Spleen (tissue), 13 donors: Measurements from ENCODE around the gene FLCN. TPM values are rescaled to one million over a fixed set of nuclear protein-coding genes. Genes with fewer than 3 reads are reported as not detected.

ENCODE experiments used
- DNase-seq: peaks from one replicate; pipeline ENCODE4 v3.0.0-alpha.2; 2020
- H3K27ac ChIP-seq, 8 donors: fragments of 200-600 bp; sonication (generic) in 7 of 8; 1 replicate in 4 of 8; 2 replicates in 4 of 8; pipeline versions ENCODE4 v1.5.0 to v1.8.0; 2016 to 2021; ENCODE audit warnings: inconsistent platforms in 4 of 8, mild to moderate bottlenecking in 4 of 8, moderate library complexity in 1 of 8
- H3K27me3 ChIP-seq, 7 donors: fragments of 200-600 bp; sonication (generic) in 6 of 7; replicated peaks in 1 of 7; 1 replicate in 4 of 7; 2 replicates in 3 of 7; pipeline versions ENCODE4 v1.5.0 to v1.8.0; 2016 to 2021; ENCODE audit warnings: inconsistent platforms in 3 of 7, mild to moderate bottlenecking in 1 of 7
- H3K36me3 ChIP-seq, 6 donors: fragments of 200-600 bp; sonication (generic) in 5 of 6; 1 replicate in 4 of 6; 2 replicates in 2 of 6; pipeline versions ENCODE4 v1.5.0 to v1.8.0; 2016 to 2021; ENCODE audit warnings: inconsistent platforms in 2 of 6
- H3K4me1 ChIP-seq, 6 donors: fragments of 200-600 bp; sonication (generic) in 5 of 6; 1 replicate in 3 of 6; 2 replicates in 3 of 6; pipeline versions ENCODE4 v1.5.0 to v1.8.0; 2016 to 2021; ENCODE audit warnings: inconsistent platforms in 3 of 6
- H3K4me3 ChIP-seq, 8 donors: fragments of 200-600 bp; sonication (generic) in 7 of 8; 1 replicate in 4 of 8; 2 replicates in 4 of 8; pipeline versions ENCODE4 v1.5.0 to v1.8.0; 2016 to 2021; ENCODE audit warnings: inconsistent platforms in 4 of 8, mild to moderate bottlenecking in 4 of 8, moderate library complexity in 2 of 8
- H3K9me3 ChIP-seq, 8 donors: fragments of 200-600 bp; sonication (generic) in 7 of 8; 1 replicate in 4 of 8; 2 replicates in 4 of 8; pipeline versions ENCODE4 v1.5.0 to v1.8.0; 2016 to 2021; ENCODE audit warnings: inconsistent platforms in 4 of 8
- CTCF ChIP-seq, 11 experiments: fragments of 200-600 bp in 7 of 11; fragments of 450-650 bp in 4 of 11; sonication (generic) in 4 of 11; IDR thresholded peaks in 8 of 11; conservative IDR thresholded peaks in 3 of 11; 1 replicate in 7 of 11; 2 replicates in 4 of 11; pipeline versions ENCODE4 v1.4.0 to v1.8.0; 2016 to 2021; ENCODE audit warnings: antibody characterized with exemption in 11 of 11, inconsistent platforms in 4 of 11, mild to moderate bottlenecking in 1 of 11
- POLR2A ChIP-seq, 3 donors: fragments of 450-650 bp; IDR thresholded peaks; one replicate each; pipeline ENCODE4 v1.5.1; 2017; ENCODE audit warnings: antibody characterized with exemption in 3 of 3, mild to moderate bottlenecking in 1 of 3
- POLR2AphosphoS5 ChIP-seq, 3 donors: sonication (generic); formaldehyde crosslinking; IDR thresholded peaks; one replicate each; pipeline ENCODE4 v1.5.1; 2017; ENCODE audit warnings: antibody characterized with exemption in 3 of 3
- WGBS, 5 donors: extraction: QIAGEN DNeasy Blood & Tissue Kit in 3 of 5; methylation state at CpG; one replicate each; pipeline versions ENCODE4 v1.1.5 to v1.1.7; 2013 to 2018; 5-methylcytosine and 5-hydroxymethylcytosine counted together
- intact Hi-C: fragments of 100-400 bp; cut with DNase I; formaldehyde crosslinking; loops from one replicate; pipeline ENCODE4 v1.15.0; 2023; ENCODE audit warnings: low total_unique reads
- long read RNA-seq, 2 donors: transcript quantifications; one replicate each; lab custom pipeline, GENCODE V29; 2026
- polyA plus RNA-seq, 3 donors: library from polyadenylated mRNA; stranded (reverse); fragments of 200-250 nt; gene quantifications; one replicate each; pipeline ENCODE4 v1.2.1, GENCODE V29; 2013
- total RNA-seq, 7 donors: library from RNA; depleted of rRNA in 3 of 7; stranded (reverse); fragments of >200 nt in 3 of 7; fragmentation: NEBNext Ultra II Directional in 4 of 7; extraction: Animal tissue kit (Norgen Biotek cat#: 25700) in 4 of 7; gene quantifications; one replicate each; pipeline versions ENCODE4 v1.1.0 to v1.2.1, GENCODE V29; 2016 to 2021
- donor health status: healthy with polysubstance abuse.
- donor health status: DM: no; HTN: no; CAD: no; lungs with moderate emphysema.
- donor health status: DM: no; HTN: no; CAD: no.
- donor health status: Bipolar disorder and iron deficiency.
- donor health status: healthy.
- donor health status: DM: no; HTN: no; CAD: no.
- donor health status: DM: yes; HTN: yes; CAD: no.

FLCN gene, protein sequence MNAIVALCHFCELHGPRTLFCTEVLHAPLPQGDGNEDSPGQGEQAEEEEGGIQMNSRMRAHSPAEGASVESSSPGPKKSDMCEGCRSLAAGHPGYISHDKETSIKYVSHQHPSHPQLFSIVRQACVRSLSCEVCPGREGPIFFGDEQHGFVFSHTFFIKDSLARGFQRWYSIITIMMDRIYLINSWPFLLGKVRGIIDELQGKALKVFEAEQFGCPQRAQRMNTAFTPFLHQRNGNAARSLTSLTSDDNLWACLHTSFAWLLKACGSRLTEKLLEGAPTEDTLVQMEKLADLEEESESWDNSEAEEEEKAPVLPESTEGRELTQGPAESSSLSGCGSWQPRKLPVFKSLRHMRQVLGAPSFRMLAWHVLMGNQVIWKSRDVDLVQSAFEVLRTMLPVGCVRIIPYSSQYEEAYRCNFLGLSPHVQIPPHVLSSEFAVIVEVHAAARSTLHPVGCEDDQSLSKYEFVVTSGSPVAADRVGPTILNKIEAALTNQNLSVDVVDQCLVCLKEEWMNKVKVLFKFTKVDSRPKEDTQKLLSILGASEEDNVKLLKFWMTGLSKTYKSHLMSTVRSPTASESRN
- total RNA-seq: 10 to 100 TPM; 53.9 to 91.6 (median 81.5) TPM
- polyA plus RNA-seq: 10 to 100 TPM in 1 of 3 donors, 1 to 10 TPM in 2; 9.1 to 34.1 (median 9.9) TPM
- long read RNA-seq, donor 1, transcript FLCN-204 (5 exons, 2,523 nt): major isoform, 5 of 9 reads
- long read RNA-seq, donor 1, partial matches to known transcripts: 0 of 9 reads
- long read RNA-seq, donor 1, other reads (novel, unspliced or antisense): 0 of 9 reads
- long read RNA-seq, donor 2, partial matches to known transcripts: 0 of 3 reads
- long read RNA-seq, donor 2, other reads (novel, unspliced or antisense): 0 of 3 reads

GRCh38 chr17:17237026-17237799, at the start of gene FLCN:
TSS of gene FLCN (minus strand) at chr17:17237168. CDS start at chr17:17228137, 9,031 bp downstream.
- peak; percentile 98 for DNase-seq
- H3K27ac ChIP-seq: peak within 1 kb of the TSS; percentile 91 to 100 (median 96)
- peaks cover 19 to 56% (median 37%) of the 10 kb centered on the region in 6 donors for H3K4me1 ChIP-seq
- intact Hi-C loops: loop anchor here (10.0 kb wide), 1 partner anchor 62 kb away; no protein-coding TSS in a partner anchor
- H3K9me3 ChIP-seq: no peaks in the 10 kb centered on the region
- peak within 1 kb of the TSS; percentile 77 to 100 (median 97) for H3K4me3 ChIP-seq
- 0 to 1% (median 0%) methylated on average over 35 to 53 of the region's 53 CpGs for WGBS, 5 donors
- H3K36me3 ChIP-seq: peaks cover 0 to 11% (median 7%) of the 10 kb centered on the region in 6 donors
- TF ChIP-seq POLR2A (IDR thresholded peaks at IDR 0.05) (peak in 2 of 3 donors; percentile 38 to 74), POLR2AphosphoS5 (IDR thresholded peaks at IDR 0.05) (peak; percentile 89 to 95 (median 91)), CTCF (IDR thresholded peaks at IDR 0.05 in 8 of 11, conservative IDR thresholded peaks at IDR 0.05 in 3 of 11) (peak in 2 of 11 experiments; percentile 6 to 16)
- no peaks in the 10 kb centered on the region for H3K27me3 ChIP-seq

GRCh38 chr17:17285951-17286350, 49.0 kb upstream of the FLCN start:
- no peaks in the 10 kb centered on the region for H3K9me3 ChIP-seq
- H3K4me3 ChIP-seq: no peak overlapping the region
- no peak overlapping the region for H3K27ac ChIP-seq
- H3K36me3 ChIP-seq: no peaks in the 10 kb centered on the region
- H3K4me1 ChIP-seq: peaks cover 0 to 10% (median 7%) of the 10 kb centered on the region in 6 donors
- no peak for DNase-seq
- WGBS, 5 donors: 90 to 95% (median 94%) methylated on average over 5 of the region's 5 CpGs
- H3K27me3 ChIP-seq: no peaks in the 10 kb centered on the region
- TF ChIP-seq POLR2A (IDR thresholded peaks at IDR 0.05): no peak
- TF ChIP-seq CTCF (IDR thresholded peaks at IDR 0.05 in 8 of 11, conservative IDR thresholded peaks at IDR 0.05 in 3 of 11): no peak
- TF ChIP-seq POLR2AphosphoS5 (IDR thresholded peaks at IDR 0.05): no peak
- intact Hi-C loops: no loop called here

- H3K36me3 ChIP-seq: peaks cover 0 to 15% (median 2%) of the 10 kb centered on the region in 6 donors
- 0 to 1% (median 1%) methylated on average over 37 to 80 of the region's 80 CpGs for WGBS, 5 donors
- peak within 1 kb of the TSS; percentile 90 to 99 (median 96) for H3K27ac ChIP-seq
- H3K27me3 ChIP-seq: no peaks in the 10 kb centered on the region
- H3K9me3 ChIP-seq: no peaks in the 10 kb centered on the region
- peaks cover 18 to 55% (median 47%) of the 10 kb centered on the region in 6 donors for H3K4me1 ChIP-seq
- intact Hi-C loops: no loop called here
- DNase-seq: peak; percentile 99
- TF ChIP-seq POLR2AphosphoS5 (IDR thresholded peaks at IDR 0.05): peak; percentile 92 to 97 (median 94)
- peak in 1 of 3 donors; percentile 55 for TF ChIP-seq POLR2A (IDR thresholded peaks at IDR 0.05)
- peak in 3 of 11 experiments; percentile 12 to 27 (median 22) for TF ChIP-seq CTCF (IDR thresholded peaks at IDR 0.05 in 8 of 11, conservative IDR thresholded peaks at IDR 0.05 in 3 of 11)
- H3K4me3 ChIP-seq: peak within 1 kb of the TSS; percentile 87 to 100 (median 99)
These were observed 43.9 kb upstream of the FLCN start, which contains the start of gene COPS3 for GRCh38 chr17:17280613-17281549. TSS of gene COPS3 (minus strand) at chr17:17281246. CDS start at chr17:17281186, 60 bp downstream.
